T-helper 1 cell treated with Interleukin-12 subunit alpha and Interleukin-12 subunit beta and Interleukin-4 antibody, amounts not matched to agents 30 μg/mL and 1 μg/mL, for 36 hours (primary cell): ENCODE results near the gene ESPN.

Experiments
- H3K27ac Mint-ChIP-seq: one replicate; pipeline ENCODE4 v1.8.0; 2021; ENCODE audit warnings: mild to moderate bottlenecking, mixed read lengths
- H3K27me3 Mint-ChIP-seq: one replicate; pipeline ENCODE4 v1.8.0; 2021; ENCODE audit warnings: low read depth, mixed read lengths
- H3K36me3 Mint-ChIP-seq: one replicate; pipeline ENCODE4 v1.8.0; 2021; ENCODE audit warnings: low read depth, mixed read lengths
- H3K4me1 Mint-ChIP-seq: one replicate; pipeline ENCODE4 v1.8.0; 2021; ENCODE audit warnings: low read depth, mixed read lengths
- H3K4me3 Mint-ChIP-seq: one replicate; pipeline ENCODE4 v1.8.0; 2021; ENCODE audit warnings: mild to moderate bottlenecking, moderate library complexity, mixed read lengths
- H3K9me3 Mint-ChIP-seq: one replicate; pipeline ENCODE4 v1.8.0; 2021; ENCODE audit warnings: mixed read lengths

The ESPN gene

DNA sequence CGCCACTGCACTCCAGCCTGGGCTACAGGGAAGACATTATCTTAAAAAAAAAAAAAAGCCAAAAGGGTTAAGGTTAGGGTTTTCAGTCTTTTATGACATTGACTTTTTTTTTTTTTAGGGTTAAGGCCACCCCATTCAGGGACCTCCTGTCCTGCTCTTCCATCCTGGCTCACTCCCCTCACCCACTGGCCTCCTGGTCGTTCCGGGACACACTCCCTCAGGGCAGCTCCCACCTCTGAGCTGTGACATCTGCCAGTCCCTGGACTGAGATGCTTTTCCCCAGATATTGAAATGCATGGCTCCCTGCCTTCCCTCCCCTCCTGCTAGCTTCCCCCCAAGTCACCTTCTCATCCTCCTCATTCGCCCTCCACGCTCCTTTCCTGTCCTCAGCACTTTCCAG, 57.2 kb downstream of the ESPN start:
- H3K9me3 Mint-ChIP-seq, result no peaks in the 10 kb centered on the region
- H3K4me3 Mint-ChIP-seq, result no peak overlapping the region
- H3K27ac Mint-ChIP-seq, result no peak overlapping the region
- peaks cover 7% of the 10 kb centered on the region for H3K4me1 Mint-ChIP-seq
- peaks cover 48% of the 10 kb centered on the region for H3K27me3 Mint-ChIP-seq
- H3K36me3 Mint-ChIP-seq, result no peaks in the 10 kb centered on the region

DNA sequence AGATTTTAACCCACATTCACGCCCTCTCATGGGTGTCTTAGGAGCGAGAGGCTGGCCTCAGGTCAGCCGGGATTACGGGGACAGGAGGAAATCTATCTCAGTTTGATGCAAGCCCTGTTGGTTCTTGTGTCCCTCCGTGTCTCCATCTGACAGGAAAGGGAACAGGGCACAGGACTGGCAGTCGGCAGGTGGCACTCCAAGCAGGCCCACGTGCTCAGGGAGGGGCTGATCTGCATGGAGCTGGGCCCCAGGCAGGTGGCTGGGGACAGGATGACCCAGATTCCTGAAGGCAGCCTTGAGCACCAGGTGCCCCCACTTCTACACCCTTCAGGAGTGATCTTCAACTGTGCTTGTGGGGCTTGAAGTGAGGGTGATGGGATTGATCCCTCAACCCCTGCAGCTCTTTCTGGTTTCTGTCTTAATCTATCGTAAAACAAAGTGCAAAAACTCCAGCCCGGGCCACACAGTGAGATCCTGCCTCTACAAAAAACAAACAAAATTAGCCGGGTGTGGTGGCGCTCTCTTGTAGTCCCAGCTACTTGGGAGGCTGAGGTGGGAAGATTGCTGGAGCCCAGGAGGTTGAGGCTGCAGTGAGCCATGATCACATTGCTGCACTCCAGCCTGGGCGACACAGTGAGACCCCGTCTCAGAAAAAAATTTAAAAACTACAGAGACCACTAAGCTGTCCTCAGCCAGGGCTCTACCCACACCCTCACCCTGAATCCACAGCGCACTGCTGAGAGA, 58.6 kb downstream of the ESPN start:
- no peaks in the 10 kb centered on the region for H3K9me3 Mint-ChIP-seq
- peaks cover 61% of the 10 kb centered on the region for H3K27me3 Mint-ChIP-seq
- peaks cover 7% of the 10 kb centered on the region for H3K4me1 Mint-ChIP-seq
- no peaks in the 10 kb centered on the region for H3K36me3 Mint-ChIP-seq
- no peak overlapping the region for H3K27ac Mint-ChIP-seq
- no peak overlapping the region for H3K4me3 Mint-ChIP-seq

DNA sequence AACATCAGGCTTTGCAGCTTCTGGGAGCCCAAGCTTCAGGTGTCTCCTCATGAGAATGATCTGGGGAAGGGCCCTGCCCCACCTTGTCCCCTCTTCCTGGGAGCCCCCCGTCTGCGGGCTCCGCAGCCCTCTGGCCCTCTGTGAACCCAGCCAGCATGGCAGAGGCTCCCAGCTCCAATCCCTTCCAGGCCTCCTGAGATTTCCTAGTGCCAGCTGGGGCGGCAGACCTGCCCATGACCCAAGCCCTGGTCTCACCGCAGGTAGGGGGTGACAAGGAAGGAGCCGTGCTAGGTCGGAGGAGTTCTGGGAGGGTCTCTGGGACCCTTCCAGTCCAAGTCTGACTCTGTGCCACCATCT, 59.2 kb downstream of the ESPN start:
- Mint-ChIP-seq H3K27ac (no peak overlapping the region), H3K36me3 (no peaks in the 10 kb centered on the region), H3K4me1 (peaks cover 7% of the 10 kb centered on the region), H3K27me3 (peaks cover 61% of the 10 kb centered on the region), H3K4me3 (no peak overlapping the region), H3K9me3 (no peaks in the 10 kb centered on the region)

DNA sequence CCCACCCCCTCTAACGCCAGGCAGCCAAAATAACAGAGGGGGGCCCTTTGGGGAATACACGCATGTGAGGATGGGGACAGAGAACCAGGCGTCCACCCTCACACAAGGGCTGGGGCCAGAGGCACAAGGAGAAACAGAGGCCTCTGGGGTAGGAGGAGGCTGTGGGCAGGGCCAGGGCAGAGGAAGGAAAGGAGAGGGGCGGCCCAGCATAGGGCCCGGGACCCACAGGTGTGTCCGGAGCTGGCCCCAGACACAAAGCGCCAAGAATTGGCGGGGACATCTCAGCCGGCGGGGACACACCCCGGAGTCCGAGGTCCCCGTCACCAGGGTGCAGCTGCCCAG, 60.2 kb downstream of the ESPN start:
- peaks cover 58% of the 10 kb centered on the region for H3K27me3 Mint-ChIP-seq
- H3K4me3 Mint-ChIP-seq, result no peak overlapping the region
- H3K4me1 Mint-ChIP-seq, result peaks cover 7% of the 10 kb centered on the region
- H3K36me3 Mint-ChIP-seq, result no peaks in the 10 kb centered on the region
- no peaks in the 10 kb centered on the region for H3K9me3 Mint-ChIP-seq
- no peak overlapping the region for H3K27ac Mint-ChIP-seq

DNA sequence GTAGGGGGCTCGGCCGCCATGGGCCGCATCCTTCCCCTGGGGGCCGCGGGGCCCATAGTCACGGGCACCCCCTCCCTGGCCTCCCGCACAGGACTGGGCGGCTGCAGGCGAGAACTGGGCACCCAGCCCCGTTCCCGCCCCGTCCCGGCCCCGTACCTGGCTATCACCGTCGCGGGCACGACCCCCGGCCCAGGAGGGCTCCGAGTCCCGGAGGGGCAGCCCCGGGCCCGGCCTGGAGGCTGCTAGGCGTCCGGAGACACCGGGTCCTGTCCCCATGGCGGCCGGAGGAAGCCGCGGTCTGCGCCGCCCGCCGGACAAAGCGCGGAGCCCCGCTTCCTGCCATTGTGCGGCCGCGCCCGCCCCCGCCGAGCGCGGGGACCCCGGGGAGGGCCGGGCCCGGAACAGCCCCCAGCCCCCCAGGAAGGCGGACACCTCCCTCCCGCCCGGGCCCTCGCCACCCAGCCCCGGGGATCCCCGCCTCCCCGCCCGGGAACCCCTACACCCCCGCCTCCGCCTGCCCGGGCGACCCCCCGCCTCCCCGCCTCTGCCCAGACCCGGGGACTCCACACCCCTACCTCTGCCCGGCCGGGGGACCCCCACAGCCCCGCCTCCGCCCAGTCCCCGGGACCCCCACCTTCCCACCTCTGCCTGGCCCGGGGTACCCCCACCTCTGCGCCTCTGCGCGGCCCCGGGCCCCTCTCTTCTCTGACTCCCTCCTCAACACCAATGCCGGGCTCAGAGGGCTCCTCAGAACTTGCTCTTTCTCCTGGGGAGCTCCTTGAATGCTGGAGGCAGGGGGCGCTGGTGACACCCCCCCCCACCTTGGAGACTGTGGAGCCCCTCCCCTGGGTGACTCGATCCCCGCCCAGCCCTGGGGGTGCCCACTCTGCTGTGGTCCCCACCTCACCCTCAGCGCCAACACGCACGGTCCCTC, 60.9 kb downstream of the ESPN start:
- H3K9me3 Mint-ChIP-seq, result no peaks in the 10 kb centered on the region
- no peak overlapping the region for H3K27ac Mint-ChIP-seq
- no peak overlapping the region for H3K4me3 Mint-ChIP-seq
- peaks cover 7% of the 10 kb centered on the region for H3K4me1 Mint-ChIP-seq
- no peaks in the 10 kb centered on the region for H3K36me3 Mint-ChIP-seq
- peaks cover 57% of the 10 kb centered on the region for H3K27me3 Mint-ChIP-seq

DNA sequence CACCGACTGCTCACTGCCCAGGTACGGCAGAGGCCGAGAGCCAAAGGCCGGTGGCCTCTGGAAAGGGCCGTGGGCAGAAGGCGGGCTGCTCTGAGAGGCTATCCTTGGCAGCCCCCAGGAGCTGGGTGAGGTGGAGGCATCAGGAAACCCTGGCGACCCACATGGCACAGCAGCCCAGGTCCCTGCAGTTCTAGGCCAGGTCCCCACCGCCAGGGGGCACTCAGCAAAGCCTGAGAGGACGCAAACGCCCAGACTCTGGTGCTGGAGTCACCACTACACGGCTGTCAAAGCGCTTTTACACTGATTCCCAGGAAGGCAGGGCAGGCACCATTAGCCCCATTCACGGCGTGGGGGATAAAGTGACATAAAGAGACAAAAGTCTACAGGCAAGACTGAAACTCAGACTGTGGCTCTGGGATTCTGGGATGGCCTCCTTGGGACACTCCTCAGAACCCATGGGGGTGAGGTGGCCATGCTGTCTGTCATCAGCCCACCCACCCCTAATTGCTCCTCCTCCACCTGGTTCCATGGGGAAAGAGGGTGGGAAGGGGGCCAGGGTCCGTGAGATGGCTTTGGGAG, 61.9 kb downstream of the ESPN start:
- Mint-ChIP-seq H3K27me3 (peaks cover 54% of the 10 kb centered on the region), H3K36me3 (no peaks in the 10 kb centered on the region), H3K4me3 (no peak overlapping the region), H3K9me3 (no peaks in the 10 kb centered on the region), H3K27ac (no peak overlapping the region), H3K4me1 (peaks cover 10% of the 10 kb centered on the region)

DNA sequence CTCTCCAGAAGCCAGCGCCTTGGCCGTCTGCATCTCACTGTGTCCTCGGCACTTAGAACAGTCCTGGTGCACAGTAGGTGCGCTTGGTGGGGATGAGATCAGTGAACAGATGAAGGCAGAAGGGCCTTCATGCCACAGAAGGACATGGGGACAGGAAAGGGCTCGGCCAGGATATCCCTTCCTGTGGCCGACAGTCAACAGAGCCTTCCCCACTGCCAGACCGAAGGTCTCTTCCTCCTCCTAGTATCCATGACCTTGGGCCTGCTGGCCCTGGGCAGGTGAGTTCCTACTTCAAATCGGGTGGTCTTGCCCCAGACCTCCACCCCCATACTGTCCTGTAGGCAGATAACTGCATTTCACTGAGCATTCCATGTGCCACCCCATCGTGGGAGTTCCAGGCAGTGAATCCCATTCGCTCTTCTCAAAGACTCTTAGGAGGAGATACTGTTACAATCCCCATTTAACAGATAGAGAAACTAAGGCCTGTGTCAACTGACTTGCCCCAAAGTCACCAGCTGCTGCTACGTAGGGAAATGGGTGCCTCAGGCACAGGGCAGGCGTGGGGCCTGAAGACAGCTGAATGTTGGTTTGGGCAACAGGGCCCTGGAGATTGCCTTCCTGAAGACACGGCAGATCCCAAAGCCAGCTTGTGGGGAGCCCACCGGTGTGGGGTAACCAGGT, 63.4 kb downstream of the ESPN start:
- H3K9me3 Mint-ChIP-seq, result no peaks in the 10 kb centered on the region
- no peak overlapping the region for H3K4me3 Mint-ChIP-seq
- no peak overlapping the region for H3K27ac Mint-ChIP-seq
- H3K27me3 Mint-ChIP-seq, result peaks cover 44% of the 10 kb centered on the region
- peaks cover 13% of the 10 kb centered on the region for H3K4me1 Mint-ChIP-seq
- no peaks in the 10 kb centered on the region for H3K36me3 Mint-ChIP-seq

DNA sequence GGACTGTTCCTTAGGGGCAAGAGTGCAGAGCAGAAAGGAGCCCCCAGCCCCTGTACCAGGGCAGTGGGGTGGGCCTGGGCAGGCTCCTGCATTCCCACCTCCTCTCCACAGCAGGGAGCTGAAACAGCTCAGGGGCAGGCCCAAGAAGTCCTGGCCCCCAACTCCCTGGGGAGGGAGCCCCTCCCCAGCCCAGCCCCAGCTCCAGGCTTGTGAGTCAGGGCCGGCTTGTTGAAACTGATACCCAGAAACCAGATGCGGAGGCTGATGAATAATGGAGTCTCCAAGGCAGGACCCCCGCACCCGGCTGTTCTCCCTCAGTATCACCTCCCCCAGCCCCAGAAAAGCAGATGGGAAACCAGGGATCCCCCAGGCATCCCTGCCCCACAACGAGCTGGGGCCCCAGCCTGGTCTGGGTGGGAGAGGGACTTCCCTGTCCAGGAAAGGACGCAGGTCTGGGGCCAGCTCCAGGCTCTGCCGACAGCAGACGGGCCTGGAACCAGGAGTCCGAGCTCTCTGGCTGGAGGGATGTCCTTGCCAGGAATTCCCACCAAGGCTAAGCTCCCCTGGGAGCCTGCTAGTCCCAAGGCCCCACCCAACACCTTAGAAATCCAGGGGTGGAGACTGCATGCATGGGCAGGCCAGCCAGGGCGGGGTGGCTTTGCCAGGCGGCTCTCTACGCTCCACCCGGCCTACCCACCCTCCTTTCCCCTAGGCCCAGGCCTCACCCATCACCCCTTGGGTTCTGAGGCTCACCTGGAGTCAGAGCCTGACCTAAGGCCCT, 64.2 kb downstream of the ESPN start:
- Mint-ChIP-seq H3K4me3 (no peak overlapping the region), H3K27ac (no peak overlapping the region), H3K9me3 (no peaks in the 10 kb centered on the region), H3K27me3 (peaks cover 36% of the 10 kb centered on the region), H3K4me1 (peaks cover 13% of the 10 kb centered on the region), H3K36me3 (no peaks in the 10 kb centered on the region)

DNA sequence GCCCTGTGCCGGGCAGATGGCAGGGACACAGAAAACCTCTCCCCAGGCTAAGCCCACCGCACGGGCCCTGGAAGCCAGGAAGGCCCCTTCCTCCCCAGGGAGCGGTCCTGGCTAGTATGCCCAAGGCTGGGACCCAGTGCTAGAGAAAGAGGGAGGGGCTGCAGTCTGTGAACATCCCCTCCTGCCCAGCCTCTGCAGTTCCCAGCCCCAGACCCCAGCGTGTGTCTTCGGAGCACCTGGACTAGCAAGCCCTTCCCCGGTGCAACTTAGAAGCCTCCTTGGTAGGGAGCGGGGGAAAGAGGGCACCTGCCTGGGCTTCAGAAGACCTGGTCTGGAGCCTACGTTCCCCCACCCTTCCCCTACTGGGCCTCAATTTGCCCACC, 64.8 kb downstream of the ESPN start:
- H3K4me1 Mint-ChIP-seq, result peaks cover 13% of the 10 kb centered on the region
- no peaks in the 10 kb centered on the region for H3K9me3 Mint-ChIP-seq
- peaks cover 30% of the 10 kb centered on the region for H3K27me3 Mint-ChIP-seq
- peak overlapping the region; percentile 78 for H3K4me3 Mint-ChIP-seq
- H3K36me3 Mint-ChIP-seq, result no peaks in the 10 kb centered on the region
- no peak overlapping the region for H3K27ac Mint-ChIP-seq

DNA sequence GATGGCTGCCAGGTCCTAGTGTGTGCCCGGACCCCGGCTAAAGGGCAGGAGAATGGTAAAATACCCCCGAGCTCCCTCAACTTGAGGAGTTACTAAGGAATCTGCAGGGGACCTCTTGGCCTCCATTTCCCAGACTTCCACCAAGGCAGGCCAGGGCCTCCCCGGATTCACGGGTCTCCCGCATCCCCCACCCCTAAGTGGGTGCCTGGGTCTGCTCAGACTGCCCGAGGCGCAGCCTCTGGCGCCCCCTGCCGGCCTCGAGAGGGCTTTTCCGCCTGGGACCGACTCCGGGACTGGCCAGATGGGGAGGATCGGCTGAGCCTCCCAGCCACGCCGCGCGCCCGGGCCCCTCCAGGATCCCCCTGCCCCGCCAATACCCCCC, 65.2 kb downstream of the ESPN start:
- Mint-ChIP-seq H3K4me1 (peaks cover 13% of the 10 kb centered on the region), H3K27ac (peak overlapping the region; percentile 70), H3K9me3 (no peaks in the 10 kb centered on the region), H3K36me3 (no peaks in the 10 kb centered on the region), H3K4me3 (peak overlapping the region; percentile 78), H3K27me3 (peaks cover 30% of the 10 kb centered on the region)

DNA sequence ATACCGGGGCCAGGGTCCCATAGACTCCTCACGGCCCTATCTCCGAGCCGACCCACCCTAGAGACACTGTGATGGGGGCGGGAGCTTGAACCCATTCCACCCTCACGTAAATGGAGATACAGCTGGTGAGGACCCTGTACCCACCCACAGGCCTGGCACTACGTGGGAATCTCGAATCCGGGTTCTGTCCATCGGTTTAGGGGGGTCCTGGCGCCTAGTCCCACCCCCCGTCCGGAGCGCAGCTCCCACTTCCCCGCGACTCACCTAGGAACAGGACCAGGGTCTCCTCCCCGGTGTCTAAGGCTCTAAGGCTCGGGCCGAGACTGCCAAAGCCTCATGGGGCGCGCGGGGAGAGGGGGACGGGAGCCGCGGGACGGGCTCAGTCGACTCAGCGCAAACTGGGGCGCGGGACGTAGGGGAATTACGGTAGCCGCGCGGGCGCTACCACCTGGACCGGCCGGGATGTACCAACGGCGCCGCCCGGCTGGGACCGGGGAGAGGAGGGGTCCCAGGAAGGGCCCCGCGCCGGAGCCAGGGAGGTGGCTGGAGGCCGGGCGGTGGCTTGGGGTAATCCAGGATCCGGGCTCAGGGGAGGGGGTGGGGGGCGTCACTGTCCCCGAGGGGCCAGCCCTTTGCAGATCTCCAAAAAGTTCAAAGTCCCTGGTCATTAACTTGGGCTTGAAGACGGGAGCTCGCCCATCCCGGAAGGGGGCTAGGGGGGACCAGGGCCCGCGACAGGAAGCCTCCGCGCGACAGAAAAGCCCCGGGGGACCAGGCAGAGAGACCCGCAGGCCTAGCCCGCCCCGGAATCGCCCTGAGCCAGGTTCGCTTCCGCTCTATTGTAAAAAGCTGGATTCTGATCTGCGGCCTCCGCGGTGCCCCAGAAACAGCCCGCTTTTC, 65.9 kb downstream of the ESPN start:
- Mint-ChIP-seq H3K36me3 (no peaks in the 10 kb centered on the region), H3K4me3 (peak overlapping the region; percentile 78), H3K9me3 (no peaks in the 10 kb centered on the region), H3K4me1 (peaks cover 13% of the 10 kb centered on the region), H3K27me3 (peaks cover 30% of the 10 kb centered on the region), H3K27ac (peak overlapping the region; percentile 70)

DNA sequence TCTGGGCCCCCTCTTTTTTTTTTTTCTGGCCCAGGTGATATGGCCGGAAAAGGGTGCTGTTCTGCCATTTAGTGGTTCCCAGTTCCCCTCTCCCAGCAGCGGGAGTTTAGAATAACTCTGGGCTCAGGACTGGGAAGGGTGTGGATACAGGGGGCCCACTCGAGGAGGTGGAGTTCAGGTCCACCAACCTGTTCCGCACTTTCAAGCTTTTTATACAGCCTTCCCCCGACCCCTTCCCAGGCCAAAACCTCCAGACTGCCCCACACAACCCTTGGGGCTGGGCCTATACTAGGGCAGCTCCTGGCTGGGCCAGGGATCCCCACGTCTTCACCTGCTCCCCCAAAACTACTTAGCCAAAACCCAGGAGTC, 66.5 kb downstream of the ESPN start:
- H3K4me3 Mint-ChIP-seq, result peak overlapping the region; percentile 75
- no peaks in the 10 kb centered on the region for H3K9me3 Mint-ChIP-seq
- peaks cover 33% of the 10 kb centered on the region for H3K27me3 Mint-ChIP-seq
- no peaks in the 10 kb centered on the region for H3K36me3 Mint-ChIP-seq
- H3K27ac Mint-ChIP-seq, result peak overlapping the region; percentile 68
- H3K4me1 Mint-ChIP-seq, result peaks cover 12% of the 10 kb centered on the region

DNA sequence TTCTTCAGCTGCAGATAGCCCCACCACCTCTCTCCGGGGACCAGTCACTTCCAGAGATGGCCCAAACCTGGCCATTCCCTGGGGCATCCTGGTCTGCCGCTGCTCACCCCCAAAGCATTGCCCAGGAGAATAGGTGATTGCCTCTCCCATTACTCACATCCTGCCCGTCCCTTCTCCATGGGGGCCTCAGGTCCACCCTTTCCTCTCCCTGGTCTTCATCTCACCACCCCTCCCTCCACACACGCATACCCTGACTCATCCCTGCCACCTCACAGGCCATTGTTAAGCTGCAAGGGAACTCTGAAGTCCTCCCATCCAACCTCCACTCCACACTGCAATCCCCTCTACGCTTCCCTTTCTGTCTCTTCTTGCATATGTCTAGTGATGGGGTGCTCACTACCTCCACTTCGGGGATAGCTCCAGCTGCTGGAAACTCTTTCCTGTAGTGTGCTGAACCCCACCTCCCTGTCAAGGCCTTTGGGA, 66.9 kb downstream of the ESPN start, which contains the start of gene PLEKHG5:
TSS of gene PLEKHG5 (minus strand) at position 188 of the 483 bp plus-strand sequence. CDS start 14,096 bp downstream, outside the sequence.
- peak within 1 kb of the TSS; percentile 68 for H3K27ac Mint-ChIP-seq
- peak within 1 kb of the TSS; percentile 75 for H3K4me3 Mint-ChIP-seq
- peaks cover 7% of the 10 kb centered on the region for H3K4me1 Mint-ChIP-seq
- no peaks in the 10 kb centered on the region for H3K36me3 Mint-ChIP-seq
- H3K27me3 Mint-ChIP-seq, result peaks cover 30% of the 10 kb centered on the region
- H3K9me3 Mint-ChIP-seq, result no peaks in the 10 kb centered on the region
